ENCODE data around the gene CDH13. TPM values are rescaled to one million over a fixed set of nuclear protein-coding genes. Genes with fewer than 3 reads are reported as not detected.

Gene CDH13
- polyA plus RNA-seq, 2 of the 4 experiments (the other 2 are of a cell fraction) = not detected

GRCh38 chr16:83158320-83158957 is 531.7 kb downstream of the CDH13 start (continued):
- TF ChIP-seq BCL3 (IDR thresholded peaks at IDR 0.05) (no peak), SMC3 (IDR thresholded peaks at IDR 0.05) (no peak)

GRCh38 chr16:83159049-83159448 is 532.3 kb downstream of the CDH13 start:
- ChIA-PET CTCF (no interaction called here), POLR2A (no interaction called here)
- Histone ChIP-seq H3K4me2 (no peak overlapping the region), H3K4me1 (no peaks in the 10 kb centered on the region), H3K27ac (no peak overlapping the region), H3K4me3 (no peak overlapping the region), H3K9me3 (no peaks in the 10 kb centered on the region)
- no peak for ATAC-seq
- FAIRE-seq = no peak
- 1% methylated on average over 2 of the region's 2 CpGs for WGBS (ENCODE audit: missing lambda C conversion rate)
- TF ChIP-seq MAFK (IDR thresholded peaks at IDR 0.05; ENCODE audit: partially characterized antibody) (peak; percentile 5), KDM5A (IDR thresholded peaks at IDR 0.05) (no peak)
- DNase-seq (ENCODE audit: low read depth in 1 of 2, low spot score in 1 of 2) = no peak

GRCh38 chr16:83160287-83161020 is 533.7 kb downstream of the CDH13 start:
- Histone ChIP-seq H3K9me3 (no peaks in the 10 kb centered on the region), H3K4me3 (no peak overlapping the region), H3K4me2 (no peak overlapping the region), H3K27ac (no peak overlapping the region), H3K4me1 (no peaks in the 10 kb centered on the region)
- no peak for ATAC-seq
- POLR2A ChIA-PET = no interaction called here
- CTCF ChIA-PET = no interaction called here
- TF ChIP-seq ZFP36 (IDR thresholded peaks at IDR 0.05; ENCODE audit: borderline replicate concordance, partially characterized antibody) (no peak), NR3C1 (IDR thresholded peaks at IDR 0.05) (no peak), HDAC2 (IDR thresholded peaks at IDR 0.05) (no peak), CHD2 (IDR thresholded peaks at IDR 0.05; ENCODE audit: low read length, partially characterized antibody) (no peak), ESRRA (IDR thresholded peaks at IDR 0.05; ENCODE audit: borderline replicate concordance, low read length) (no peak), TFCP2L1 (CRISPR knock-in tag; IDR thresholded peaks at IDR 0.05) (no peak), SREBF2 (IDR thresholded peaks at IDR 0.05) (no peak), BHLHE40 (IDR thresholded peaks at IDR 0.05; ENCODE audit: low read depth, low read length) (no peak), MAX (IDR thresholded peaks at IDR 0.05) (no peak), ZC3H11A (IDR thresholded peaks at IDR 0.05) (no peak), PBX3 (IDR thresholded peaks at IDR 0.05) (no peak), TP53 (CRISPR knock-in tag; IDR thresholded peaks at IDR 0.05) (no peak), HMGXB4 (CRISPR knock-in tag; IDR thresholded peaks at IDR 0.05; ENCODE audit: borderline replicate concordance) (no peak), NFE2L2 (conservative IDR thresholded peaks at IDR 0.05; ENCODE audit: low read length) (no peak), HOXA7 (CRISPR knock-in tag; IDR thresholded peaks at IDR 0.05) (no peak), USF2 (IDR thresholded peaks at IDR 0.05) (no peak), RCOR1 (IDR thresholded peaks at IDR 0.05; ENCODE audit: low read depth, low read length) (no peak), NPAS2 (CRISPR knock-in tag; IDR thresholded peaks at IDR 0.05; ENCODE audit: borderline replicate concordance) (no peak), JUNB (IDR thresholded peaks at IDR 0.05) (no peak), POLR2AphosphoS2 (conservative IDR thresholded peaks at IDR 0.05; ENCODE audit: low read length) (no peak)
- 12% methylated on average over 7 of the region's 7 CpGs for WGBS (ENCODE audit: missing lambda C conversion rate)
- DNase-seq (ENCODE audit: low read depth in 1 of 2, low spot score in 1 of 2) = no peak
- no peak for FAIRE-seq
